Measurements from ENCODE around the gene GON7. TPM values are rescaled to one million over a fixed set of nuclear protein-coding genes. Genes with fewer than 3 reads are reported as not detected.

Gene GON7
- total RNA-seq, 4 donors from 2014 or later, result 9.4 to 19.9 (median 17.1) TPM

DNA sequence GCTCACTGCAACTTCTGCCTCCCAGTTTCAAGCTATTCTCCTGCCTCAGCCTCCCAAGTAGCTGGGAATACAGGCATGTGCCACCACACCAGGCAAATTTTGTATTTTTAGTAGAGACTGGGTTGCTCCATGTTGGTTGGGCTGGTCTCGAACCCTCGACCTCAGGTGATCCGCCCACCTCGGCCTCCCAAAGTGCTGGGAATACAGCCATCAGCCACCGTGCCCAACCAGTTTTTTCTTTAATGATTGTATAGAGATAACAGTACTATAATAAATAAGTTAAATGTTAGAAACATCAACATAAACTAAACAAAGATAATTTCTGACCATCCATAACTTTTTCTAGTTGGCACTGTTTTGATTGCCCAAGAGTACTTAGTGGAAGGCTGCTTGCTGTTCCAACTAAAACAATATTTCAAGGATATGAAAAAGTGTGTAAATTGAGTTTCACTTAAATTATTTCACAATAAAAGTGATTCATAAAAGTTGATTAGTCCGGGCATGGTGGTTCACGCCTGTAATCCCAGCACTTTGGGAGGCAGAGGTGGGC is 5.6 kb downstream of the GON7 start:
- H3K27ac ChIP-seq, result no peak overlapping the region
- H3K36me3 ChIP-seq, result no peaks in the 10 kb centered on the region
- H3K27me3 ChIP-seq, result no peaks in the 10 kb centered on the region
- H3K4me3 ChIP-seq (replicated peaks in 1 of 3), result no peak overlapping the region
- no peaks in the 10 kb centered on the region for H3K9me3 ChIP-seq
- H3K4me1 ChIP-seq, result peaks cover 5 to 11% of the 10 kb centered on the region in 2 donors
- 91 to 96% methylated on average over 7 of the region's 7 CpGs for WGBS, 2 donors
- TF ChIP-seq POLR2A (IDR thresholded peaks at IDR 0.05), result no peak
- TF ChIP-seq, protein P1, sequence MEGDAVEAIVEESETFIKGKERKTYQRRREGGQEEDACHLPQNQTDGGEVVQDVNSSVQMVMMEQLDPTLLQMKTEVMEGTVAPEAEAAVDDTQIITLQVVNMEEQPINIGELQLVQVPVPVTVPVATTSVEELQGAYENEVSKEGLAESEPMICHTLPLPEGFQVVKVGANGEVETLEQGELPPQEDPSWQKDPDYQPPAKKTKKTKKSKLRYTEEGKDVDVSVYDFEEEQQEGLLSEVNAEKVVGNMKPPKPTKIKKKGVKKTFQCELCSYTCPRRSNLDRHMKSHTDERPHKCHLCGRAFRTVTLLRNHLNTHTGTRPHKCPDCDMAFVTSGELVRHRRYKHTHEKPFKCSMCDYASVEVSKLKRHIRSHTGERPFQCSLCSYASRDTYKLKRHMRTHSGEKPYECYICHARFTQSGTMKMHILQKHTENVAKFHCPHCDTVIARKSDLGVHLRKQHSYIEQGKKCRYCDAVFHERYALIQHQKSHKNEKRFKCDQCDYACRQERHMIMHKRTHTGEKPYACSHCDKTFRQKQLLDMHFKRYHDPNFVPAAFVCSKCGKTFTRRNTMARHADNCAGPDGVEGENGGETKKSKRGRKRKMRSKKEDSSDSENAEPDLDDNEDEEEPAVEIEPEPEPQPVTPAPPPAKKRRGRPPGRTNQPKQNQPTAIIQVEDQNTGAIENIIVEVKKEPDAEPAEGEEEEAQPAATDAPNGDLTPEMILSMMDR (IDR thresholded peaks at IDR 0.05), result no peak
- no peak for DNase-seq
- intact Hi-C loops (cut with DNase I), result no loop called here

DNA sequence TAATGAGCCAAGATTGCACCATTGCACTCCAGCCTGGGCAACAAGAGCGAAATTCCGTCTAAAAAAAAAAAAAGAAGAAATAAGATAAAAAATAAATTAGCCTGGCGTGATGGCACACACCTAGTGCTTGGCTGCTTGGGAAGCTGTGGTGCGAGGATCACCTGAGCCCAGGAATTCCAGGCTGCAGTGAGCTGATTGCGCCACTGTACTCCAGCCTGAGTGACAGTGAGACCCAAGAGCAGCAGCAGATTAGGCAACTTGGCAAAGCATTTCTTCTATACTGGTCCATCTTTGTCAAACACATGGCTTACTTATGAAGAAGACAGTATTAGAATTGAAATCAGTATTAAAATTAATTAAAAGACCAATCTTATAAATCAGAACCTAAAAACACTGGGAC is 6.3 kb downstream of the GON7 start:
- no peaks in the 10 kb centered on the region for H3K36me3 ChIP-seq
- H3K4me1 ChIP-seq, result peaks cover 0 to 5% of the 10 kb centered on the region in 2 donors
- DNase-seq, result no peak
- H3K9me3 ChIP-seq, result no peaks in the 10 kb centered on the region
- TF ChIP-seq, protein P1 (IDR thresholded peaks at IDR 0.05), result no peak
- no peak for TF ChIP-seq POLR2A (IDR thresholded peaks at IDR 0.05)
- intact Hi-C loops (cut with DNase I), result no loop called here
- 95 to 97% methylated on average over 5 of the region's 5 CpGs for WGBS, 2 donors
- no peaks in the 10 kb centered on the region for H3K27me3 ChIP-seq
- H3K27ac ChIP-seq, result no peak overlapping the region
- no peak overlapping the region for H3K4me3 ChIP-seq (replicated peaks in 1 of 3)

DNA sequence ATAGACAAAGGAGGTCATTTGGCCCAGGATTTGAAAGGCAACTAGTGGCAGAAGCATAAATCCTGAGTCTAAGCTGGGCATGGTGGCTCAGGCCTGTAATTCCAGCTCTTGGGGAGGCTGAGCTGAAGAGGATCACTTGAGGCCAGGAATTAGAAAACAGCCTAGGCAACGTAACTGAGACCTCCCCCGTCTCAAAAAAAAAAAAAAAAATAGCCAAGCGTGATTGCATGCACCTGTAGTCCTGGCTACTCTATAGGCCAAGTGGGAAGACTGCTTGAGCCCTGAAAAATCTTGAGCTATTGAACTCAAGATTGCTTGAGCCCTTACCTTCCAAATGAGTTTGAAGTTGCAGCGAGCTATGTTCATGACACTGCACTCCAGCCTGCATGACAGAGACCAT is 7.8 kb downstream of the GON7 start:
- TF ChIP-seq, protein P1 (IDR thresholded peaks at IDR 0.05), result no peak
- TF ChIP-seq POLR2A (IDR thresholded peaks at IDR 0.05), result no peak
- Histone ChIP-seq H3K36me3 (no peaks in the 10 kb centered on the region), H3K4me1 (no peaks in the 10 kb centered on the region), H3K27ac (no peak overlapping the region), H3K4me3 (replicated peaks in 1 of 3) (no peak overlapping the region), H3K27me3 (no peaks in the 10 kb centered on the region), H3K9me3 (no peaks in the 10 kb centered on the region)
- 90 to 91% methylated on average over 4 of the region's 4 CpGs for WGBS, 2 donors
- intact Hi-C loops (cut with DNase I), result no loop called here
- no peak for DNase-seq

DNA sequence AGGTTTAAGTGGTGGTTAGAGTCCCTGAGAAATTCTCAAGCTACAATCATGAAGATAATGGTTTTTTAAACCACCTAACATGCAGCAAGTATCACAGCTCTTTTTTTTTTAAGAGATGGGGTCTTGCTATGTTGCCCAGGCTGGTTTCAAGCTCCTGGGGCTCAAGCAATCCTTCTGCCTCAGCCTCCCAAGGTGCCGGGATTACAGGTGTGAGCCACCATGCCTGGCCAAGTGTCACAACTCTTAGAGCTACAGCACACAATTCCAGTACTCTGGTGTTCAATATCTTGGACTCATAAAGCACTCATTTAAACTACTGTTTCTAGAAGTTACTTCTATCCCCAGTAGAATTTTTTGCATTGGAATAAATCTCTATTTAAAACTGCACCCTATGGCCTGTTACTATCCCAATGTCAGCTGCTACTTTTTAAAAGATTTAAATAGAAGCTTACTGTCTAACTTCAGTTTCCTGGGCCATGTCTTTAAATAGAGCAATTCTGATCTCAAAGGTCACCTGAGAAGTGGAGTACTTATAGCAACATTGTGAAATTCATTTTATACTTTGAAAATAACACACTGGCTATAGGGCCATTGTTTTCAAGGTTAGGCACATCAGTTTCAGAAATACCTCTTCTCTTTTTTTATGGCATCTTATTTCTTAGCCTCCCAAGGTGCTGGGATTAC is 11.4 kb downstream of the GON7 start:
- WGBS, 2 donors, result 95 to 100% methylated on average over 1 of the region's 1 CpG
- TF ChIP-seq, protein P1 (IDR thresholded peaks at IDR 0.05), result no peak
- TF ChIP-seq POLR2A (IDR thresholded peaks at IDR 0.05), result no peak
- intact Hi-C loops (cut with DNase I), result no loop called here
- no peaks in the 10 kb centered on the region for H3K9me3 ChIP-seq
- H3K27ac ChIP-seq, result no peak overlapping the region
- H3K27me3 ChIP-seq, result no peaks in the 10 kb centered on the region
- no peak overlapping the region for H3K4me3 ChIP-seq (replicated peaks in 1 of 3)
- no peaks in the 10 kb centered on the region for H3K36me3 ChIP-seq
- DNase-seq, result no peak
- H3K4me1 ChIP-seq, result no peaks in the 10 kb centered on the region

DNA sequence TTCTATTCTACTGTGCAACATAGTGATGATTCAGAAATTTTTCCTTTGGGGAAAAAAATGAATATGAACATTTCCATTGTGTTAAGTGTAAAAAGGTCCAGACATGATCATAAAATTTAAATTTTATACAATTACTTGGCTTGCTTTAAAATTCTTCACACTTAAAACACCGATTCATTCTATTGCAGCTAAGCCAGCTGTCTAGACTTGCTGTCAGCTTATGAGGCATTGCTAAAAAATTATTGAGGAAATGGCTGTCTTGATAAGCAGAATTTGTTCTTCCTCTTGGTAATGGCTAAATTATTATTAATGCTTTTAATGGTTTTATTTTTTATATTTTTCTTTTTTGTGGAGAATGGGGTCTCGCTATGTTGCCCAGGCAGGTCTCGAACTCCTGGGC is 19.9 kb downstream of the GON7 start:
- no peak overlapping the region for H3K27ac ChIP-seq
- H3K9me3 ChIP-seq, result no peaks in the 10 kb centered on the region
- no peaks in the 10 kb centered on the region for H3K27me3 ChIP-seq
- intact Hi-C loops (cut with DNase I), result no loop called here
- DNase-seq, result no peak
- peaks cover 17 to 23% of the 10 kb centered on the region in 2 donors for H3K4me1 ChIP-seq
- TF ChIP-seq, protein P1 (IDR thresholded peaks at IDR 0.05), result no peak
- TF ChIP-seq POLR2A (IDR thresholded peaks at IDR 0.05), result no peak
- H3K36me3 ChIP-seq, result no peaks in the 10 kb centered on the region
- WGBS, 2 donors, result 96% methylated on average over 3 of the region's 3 CpGs
- H3K4me3 ChIP-seq (replicated peaks in 1 of 3), result no peak overlapping the region

Data from thyroid gland (tissue), 4 donors.